Thyroid gland (tissue), 4 donors: ENCODE data around the gene ANO2.

Experiments used
- POLR2A ChIP-seq, 2 donors: fragments of 450-650 bp; IDR thresholded peaks; one replicate each; pipeline ENCODE4 v1.6.1; 2017; ENCODE audit warnings: antibody characterized with exemption in 2 of 2, mild to moderate bottlenecking in 2 of 2, moderate library complexity in 1 of 2
- TF ChIP-seq, protein P1 (sequence below), 6 experiments: fragments of 200-600 bp in 3 of 6; fragments of 450-650 bp in 3 of 6; sonication (generic) in 3 of 6; IDR thresholded peaks; one replicate each; pipeline ENCODE4 v1.5.1; 2016 to 2019; ENCODE audit warnings: antibody characterized with exemption in 6 of 6, mild to moderate bottlenecking in 2 of 6, inconsistent platforms in 1 of 6, moderate library complexity in 1 of 6

DNA sequence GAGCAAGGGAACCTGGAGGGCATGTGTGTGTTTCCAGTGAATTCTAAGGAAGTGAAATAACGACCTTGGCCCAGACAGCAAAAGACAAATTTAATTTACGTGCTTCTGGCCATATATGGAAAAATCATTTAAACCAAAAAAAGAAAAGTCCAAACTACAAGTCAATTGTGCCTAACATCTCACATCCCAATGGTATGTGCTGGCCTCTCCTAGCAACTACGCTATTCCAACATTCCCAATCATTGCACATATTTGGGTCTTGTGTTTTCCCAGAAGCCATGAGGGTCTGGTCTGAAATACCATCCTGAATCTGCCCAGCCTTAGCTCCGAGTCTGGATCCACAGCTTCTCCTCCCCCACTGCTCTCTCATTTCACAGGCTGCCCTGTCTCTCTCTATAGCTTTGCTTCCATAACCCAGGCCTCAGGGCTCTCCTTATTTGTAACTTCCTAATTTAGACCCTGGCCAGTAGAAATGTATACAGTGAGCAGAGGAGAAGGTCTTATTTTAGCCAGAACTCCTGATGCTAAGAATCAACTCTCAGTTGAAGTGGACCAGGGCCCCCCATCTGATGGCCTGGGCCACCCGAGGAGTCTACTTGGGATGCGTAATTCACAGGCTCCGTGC lies 224.6 kb downstream of the ANO2 start:
- TF ChIP-seq, protein P1, sequence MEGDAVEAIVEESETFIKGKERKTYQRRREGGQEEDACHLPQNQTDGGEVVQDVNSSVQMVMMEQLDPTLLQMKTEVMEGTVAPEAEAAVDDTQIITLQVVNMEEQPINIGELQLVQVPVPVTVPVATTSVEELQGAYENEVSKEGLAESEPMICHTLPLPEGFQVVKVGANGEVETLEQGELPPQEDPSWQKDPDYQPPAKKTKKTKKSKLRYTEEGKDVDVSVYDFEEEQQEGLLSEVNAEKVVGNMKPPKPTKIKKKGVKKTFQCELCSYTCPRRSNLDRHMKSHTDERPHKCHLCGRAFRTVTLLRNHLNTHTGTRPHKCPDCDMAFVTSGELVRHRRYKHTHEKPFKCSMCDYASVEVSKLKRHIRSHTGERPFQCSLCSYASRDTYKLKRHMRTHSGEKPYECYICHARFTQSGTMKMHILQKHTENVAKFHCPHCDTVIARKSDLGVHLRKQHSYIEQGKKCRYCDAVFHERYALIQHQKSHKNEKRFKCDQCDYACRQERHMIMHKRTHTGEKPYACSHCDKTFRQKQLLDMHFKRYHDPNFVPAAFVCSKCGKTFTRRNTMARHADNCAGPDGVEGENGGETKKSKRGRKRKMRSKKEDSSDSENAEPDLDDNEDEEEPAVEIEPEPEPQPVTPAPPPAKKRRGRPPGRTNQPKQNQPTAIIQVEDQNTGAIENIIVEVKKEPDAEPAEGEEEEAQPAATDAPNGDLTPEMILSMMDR (IDR thresholded peaks at IDR 0.05), result no peak
- no peak for TF ChIP-seq POLR2A (IDR thresholded peaks at IDR 0.05)
